NCI-H345 (cell line): ENCODE data around the gene BAZ1A.
A peak's percentile ranks its signal among the peaks of the same experiment; 100 is the strongest.
"Not testable (repeated sequence)": the region's sequence is repeated elsewhere in the genome, so short reads cannot be mapped to it uniquely, and the experiment has no call there.

Source experiments
- DNase-seq: peaks from one replicate; lab custom pipeline; 2025; lab: John Stamatoyannopoulos, UW

BAZ1A gene

DNA sequence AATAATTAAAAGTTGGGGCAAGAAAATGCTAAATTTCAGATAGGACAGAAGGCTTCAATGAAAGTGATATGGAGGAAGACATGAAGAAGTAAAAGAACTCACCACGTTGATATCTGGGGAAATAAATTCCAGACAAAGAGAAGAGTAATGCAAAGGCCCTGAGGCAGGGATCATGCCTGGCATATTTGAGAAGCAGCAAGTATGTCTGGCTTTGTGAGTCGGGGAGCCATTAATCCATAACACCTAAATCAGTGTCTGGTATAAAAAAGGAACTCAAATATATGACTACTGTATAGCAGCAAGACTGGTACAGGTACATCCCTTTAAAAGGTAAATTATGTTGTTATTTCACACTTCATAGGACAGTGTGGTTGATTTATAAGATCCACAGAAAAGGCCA is 16.4 kb downstream of the BAZ1A start:
- no peak for DNase-seq

GRCh38 chr14:34857689-34858449 is 17.3 kb downstream of the BAZ1A start:
- DNase-seq: no peak

DNA sequence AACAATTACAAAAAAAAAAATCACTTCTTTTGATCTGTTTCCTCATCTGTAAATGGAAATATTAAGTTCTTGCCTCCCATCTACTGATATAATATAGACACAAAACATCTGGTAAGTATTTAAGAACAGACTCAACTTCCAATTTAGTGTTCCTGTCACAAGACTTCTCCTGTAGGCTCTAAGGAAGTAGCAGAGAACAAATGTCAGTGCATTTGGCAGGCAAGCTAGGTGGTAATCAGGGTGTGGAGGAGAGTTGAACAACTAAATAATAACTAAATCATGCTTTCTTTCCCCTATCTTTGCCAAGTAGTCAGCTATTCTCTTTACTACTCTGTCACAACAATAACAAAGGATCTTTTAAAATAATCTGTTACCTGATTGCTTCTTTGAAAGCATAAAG is 22.1 kb downstream of the BAZ1A start:
- DNase-seq: no peak

DNA sequence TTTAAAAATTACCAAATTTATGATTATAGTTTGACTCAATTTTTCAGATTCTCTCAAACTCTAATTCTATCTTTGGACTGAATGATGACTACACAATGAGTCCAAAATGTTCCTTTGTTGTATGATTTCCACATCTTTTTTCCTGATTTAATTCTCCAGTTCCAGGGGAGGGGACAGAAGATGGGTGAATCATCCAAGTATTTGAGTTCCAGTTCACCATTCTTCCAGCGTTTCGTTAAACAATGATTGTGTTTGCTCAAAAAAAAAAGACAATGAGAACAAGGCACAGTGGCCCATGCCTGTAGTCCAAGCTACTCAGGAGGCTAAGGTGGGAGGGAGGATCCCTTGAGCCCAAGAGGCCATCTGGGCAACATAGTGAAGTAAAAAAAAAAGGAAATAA is 23.8 kb downstream of the BAZ1A start:
- no peak for DNase-seq

GRCh38 chr14:34845869-34846268 is 29.3 kb downstream of the BAZ1A start:
- DNase-seq: no peak

DNA sequence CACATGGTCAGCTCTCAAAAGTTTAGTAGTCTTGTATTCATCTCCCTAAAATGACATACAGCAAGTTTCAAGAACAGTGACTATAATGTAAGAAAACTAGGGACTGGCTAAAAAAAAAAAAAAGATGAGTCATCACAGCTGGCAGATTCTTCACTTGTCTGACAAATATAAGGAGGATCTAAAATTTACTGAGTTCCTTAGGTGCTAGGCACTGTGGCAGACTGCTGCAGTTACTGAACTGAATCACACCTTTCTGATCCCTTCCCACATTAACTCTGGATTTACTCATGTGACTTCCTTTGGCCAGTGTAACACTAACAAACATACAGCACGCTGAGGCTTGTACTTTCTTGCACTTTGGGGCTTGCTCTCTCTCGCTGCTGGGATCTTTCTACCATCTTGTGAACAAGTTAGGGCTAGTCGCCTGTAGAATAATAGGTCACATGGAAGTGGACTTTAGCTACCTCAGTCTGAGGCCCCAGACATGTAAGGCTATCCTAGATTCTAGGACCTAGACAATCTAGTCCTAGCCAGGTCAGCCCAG is 32.1 kb downstream of the BAZ1A start:
- no peak for DNase-seq

- no peak for DNase-seq
These were observed 37.3 kb downstream of the BAZ1A start for GRCh38 chr14:34837801-34838322.

- DNase-seq: no peak
These were observed 39.8 kb downstream of the BAZ1A start for GRCh38 chr14:34835312-34835711.

DNA sequence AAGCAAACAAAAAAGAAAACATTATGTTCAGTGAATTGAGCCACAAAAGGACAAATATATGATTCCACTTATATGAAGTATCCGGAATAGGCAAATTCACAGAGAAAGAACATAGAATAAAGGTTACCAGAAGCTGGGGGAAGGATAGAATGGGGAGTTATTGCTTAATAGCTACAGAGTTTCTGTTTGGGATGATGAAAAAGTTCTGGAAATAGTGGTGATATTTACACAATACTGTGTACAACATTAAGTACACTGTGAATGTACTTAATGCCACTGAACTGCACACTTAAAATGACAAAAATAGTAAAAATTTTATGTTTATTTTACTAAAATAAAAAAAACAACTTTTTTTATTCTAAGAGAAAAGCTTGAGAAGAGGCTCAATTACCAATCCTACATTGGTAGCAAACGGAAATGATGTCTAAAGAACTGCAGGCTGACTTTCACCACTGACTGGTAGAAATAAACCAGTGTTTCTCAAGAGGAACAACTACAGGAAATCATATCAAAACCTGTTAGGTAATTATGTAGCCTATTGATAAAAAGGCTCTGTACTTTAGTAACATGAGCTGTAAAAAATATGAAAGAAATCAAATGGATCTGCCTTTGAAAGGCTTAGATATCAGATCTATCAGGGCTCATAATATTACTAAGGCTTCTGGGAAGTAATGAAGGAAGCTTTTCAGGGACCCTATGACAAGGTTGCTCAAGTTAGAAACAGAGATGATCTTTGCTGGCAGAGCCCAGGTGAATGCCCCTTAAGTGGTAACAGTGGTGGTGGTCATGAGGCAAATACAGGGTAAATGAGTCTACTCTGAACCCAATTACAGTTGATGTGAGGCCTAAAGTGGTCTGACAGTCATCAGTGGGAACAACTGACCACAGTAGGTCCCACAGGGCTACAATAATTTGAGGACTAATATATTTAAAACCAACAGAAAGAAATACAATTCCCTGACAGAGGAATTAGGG is 41.3 kb downstream of the BAZ1A start:
- no peak for DNase-seq

GRCh38 chr14:34826661-34827060 is 48.5 kb downstream of the BAZ1A start:
- DNase-seq: no peak

DNA sequence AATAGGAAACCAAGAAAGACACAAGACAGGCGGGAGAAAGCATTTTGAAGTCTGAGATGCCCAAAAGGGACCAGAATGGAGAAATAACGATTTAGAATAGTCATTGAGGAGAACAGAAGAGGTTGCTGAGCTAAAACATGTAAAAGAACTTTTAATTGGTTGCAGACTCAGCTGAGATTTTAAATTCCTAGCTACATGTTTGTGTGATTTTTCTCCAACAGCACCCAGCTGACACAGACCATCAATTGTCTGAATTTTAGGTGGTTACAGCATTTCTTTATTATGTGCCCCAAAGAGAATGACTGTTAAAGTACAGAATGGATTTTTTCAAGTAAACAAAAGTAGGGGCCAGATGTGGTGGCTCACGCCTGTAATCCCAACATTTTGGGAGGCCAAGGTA is 50.3 kb downstream of the BAZ1A start:
- no peak for DNase-seq

DNA sequence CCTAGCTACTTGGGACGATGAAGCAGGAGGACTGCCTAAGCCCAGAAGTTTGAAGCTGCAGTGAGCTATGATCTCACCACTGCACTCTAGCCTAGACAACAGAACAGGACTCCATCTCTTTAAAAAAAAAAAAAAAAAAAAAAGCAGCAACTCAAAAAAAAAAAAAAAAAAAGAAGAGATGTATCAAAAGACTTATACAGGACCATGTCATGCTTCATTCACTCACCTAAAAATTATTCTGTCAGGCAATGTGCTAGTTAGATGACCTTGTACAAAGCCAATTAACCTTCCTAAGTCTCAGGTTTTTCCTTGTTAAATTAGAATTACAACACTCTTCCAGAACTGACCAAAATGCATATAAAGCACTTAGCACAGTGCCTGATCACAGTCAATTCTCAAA is 50.9 kb downstream of the BAZ1A start:
- no peak for DNase-seq

GRCh38 chr14:34817768-34818167 is 57.4 kb downstream of the BAZ1A start:
- no peak for DNase-seq

- no peak for DNase-seq
These were observed 65.1 kb downstream of the BAZ1A start for GRCh38 chr14:34810028-34810427.

DNA sequence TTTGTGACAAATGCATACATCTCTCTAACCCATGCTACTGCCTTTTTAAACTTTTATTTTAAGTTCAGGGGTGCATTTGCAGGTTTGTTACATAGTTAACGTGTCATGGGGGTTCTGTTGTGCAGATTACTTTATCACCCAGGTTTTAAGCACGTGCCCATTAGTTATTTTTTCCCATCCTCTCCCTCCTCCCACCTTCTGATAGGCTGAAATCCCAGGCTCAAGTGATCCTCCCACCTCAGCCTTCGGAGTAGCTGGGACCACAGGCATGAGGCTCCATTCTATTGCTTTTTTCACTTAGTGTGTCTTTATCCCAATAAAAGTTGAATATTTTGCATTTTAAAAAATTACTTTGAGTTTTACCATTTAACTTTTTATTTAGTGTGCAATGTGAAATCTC is 68.9 kb downstream of the BAZ1A start:
- no peak for DNase-seq

DNA sequence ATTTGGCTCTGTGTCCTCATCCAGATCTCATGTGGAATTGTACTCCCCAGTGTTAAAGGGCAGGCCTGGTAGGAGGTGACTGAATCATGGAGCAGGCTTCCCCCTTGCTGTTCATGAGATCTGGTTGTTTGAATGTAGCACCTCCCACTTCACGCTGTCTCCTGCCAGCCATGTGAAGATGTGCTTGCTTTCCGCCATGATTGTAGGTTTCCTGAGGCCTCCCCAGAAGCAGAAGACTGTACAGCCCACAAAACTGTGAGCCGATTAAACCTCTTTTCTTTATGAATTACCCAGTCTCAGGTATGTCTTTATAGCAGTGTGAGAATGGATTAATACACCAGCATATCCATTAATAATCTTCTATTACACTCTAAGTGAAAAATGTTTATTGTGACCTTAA is 70.2 kb downstream of the BAZ1A start:
- no peak for DNase-seq

GRCh38 chr14:34798861-34799260 is 76.3 kb downstream of the BAZ1A start:
- DNase-seq: not testable (repeated sequence)

- DNase-seq: peak; percentile 81
These were observed 77.2 kb downstream of the BAZ1A start for GRCh38 chr14:34797747-34798583.

DNA sequence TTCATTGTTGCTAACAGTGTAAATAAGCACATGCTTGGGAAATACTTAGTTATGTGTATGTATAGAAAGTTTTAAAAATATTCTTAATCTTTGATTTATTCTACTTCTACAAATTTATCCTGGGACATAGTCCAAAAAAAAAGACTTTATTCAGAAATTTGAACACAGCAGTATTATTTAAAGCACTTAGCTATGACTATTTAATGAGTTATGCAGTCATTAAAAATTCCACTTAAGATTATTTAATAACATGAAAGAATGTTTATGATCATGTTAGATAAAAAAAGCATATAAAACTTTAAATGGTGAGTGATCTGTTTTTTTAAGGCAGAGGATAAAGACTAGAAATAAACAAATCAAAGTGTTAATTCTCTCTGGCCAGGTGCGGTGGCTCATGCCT is 78.3 kb downstream of the BAZ1A start:
- DNase-seq: no peak

DNA sequence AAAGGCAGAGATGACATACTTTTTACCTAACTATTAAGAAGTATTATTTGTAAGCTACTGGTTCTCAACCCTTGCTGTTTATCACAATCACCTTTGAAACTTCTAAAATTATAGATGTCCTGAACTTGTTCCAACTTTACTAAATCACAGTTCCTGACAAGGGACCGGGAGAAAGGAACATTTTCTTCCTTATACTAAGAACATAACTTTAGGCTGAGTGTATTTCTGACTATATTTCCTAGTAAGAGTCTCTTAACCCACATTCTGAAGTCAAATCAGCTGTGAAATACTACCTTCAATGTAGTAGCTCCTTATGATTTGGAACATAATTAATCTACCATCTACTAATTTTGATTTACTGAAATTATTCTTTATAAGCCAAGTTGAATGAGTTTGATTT is 80.2 kb downstream of the BAZ1A start:
- no peak for DNase-seq

DNA sequence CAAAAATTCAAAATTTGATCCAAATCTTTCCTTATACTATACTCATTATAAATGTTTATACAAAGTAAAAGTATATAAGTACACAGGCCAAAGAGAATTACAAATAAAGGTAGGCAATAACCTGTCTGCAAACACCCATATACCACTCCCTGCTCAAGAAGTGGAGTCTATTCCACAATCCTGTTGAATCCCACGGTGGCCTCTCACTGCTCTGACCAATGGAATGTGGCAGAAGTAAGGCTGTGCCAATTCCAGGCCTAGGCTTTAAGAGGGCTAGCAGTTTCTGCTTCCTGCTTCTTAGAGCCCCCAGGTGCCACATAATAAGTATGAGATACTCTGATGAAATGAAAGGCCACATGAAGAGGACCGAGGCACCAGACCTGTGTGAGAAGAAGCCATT is 80.9 kb downstream of the BAZ1A start:
- DNase-seq: no peak

GRCh38 chr14:34792598-34792997 is 82.6 kb downstream of the BAZ1A start:
- no peak for DNase-seq
